PFSK-1 (cell line): ENCODE results near the gene PCDHA11. TPM values are rescaled to one million over a fixed set of nuclear protein-coding genes. Genes with fewer than 3 reads are reported as not detected.

Source experiments
- FOXP2 ChIP-seq: optimal IDR thresholded peaks from 2 replicates; pipeline ENCODE3; 2011; ENCODE audit warnings: borderline replicate concordance, control low read depth, inconsistent platforms; ENCODE audit not compliant: insufficient read depth; ENCODE audit errors: extremely low read length, extremely low read depth
- POLR2AphosphoS5 ChIP-seq: IDR thresholded peaks from 2 replicates; pipeline ENCODE4 v1.6.1; 2012; ENCODE audit warnings: low read depth, mild to moderate bottlenecking, control low read depth, low read length, moderate library complexity
- REST ChIP-seq, 2 experiments: IDR thresholded peaks; 2 replicates each; pipeline versions ENCODE4 v1.6.1 to v1.8.0; 2011 to 2012; ENCODE audit warnings: low read depth in 2 of 2, low read length in 2 of 2, control low read depth in 1 of 2, inconsistent platforms in 1 of 2, mild to moderate bottlenecking in 1 of 2, moderate library complexity in 1 of 2; ENCODE audit not compliant: insufficient read depth in 1 of 2
- SIN3A ChIP-seq: IDR thresholded peaks from 2 replicates; pipeline ENCODE4 v1.6.1; 2012; ENCODE audit warnings: mild to moderate bottlenecking, low read length, moderate library complexity, borderline replicate concordance; ENCODE audit not compliant: insufficient read depth
- TAF1 ChIP-seq: IDR thresholded peaks from 2 replicates; pipeline ENCODE4 v1.6.1; 2012; ENCODE audit warnings: low read length, control low read depth, borderline replicate concordance; ENCODE audit not compliant: insufficient read depth
- polyA plus RNA-seq: library from polyadenylated mRNA; unstranded; fragments of >200 nt; gene quantifications from one replicate; pipeline ENCODE4 v1.2.1, GENCODE V29; 2012; ENCODE audit warnings: low read depth, missing spikeins; ENCODE audit not compliant: insufficient read length

Gene PCDHA11
- not detected for polyA plus RNA-seq

GRCh38 chr5:140868721-140869554 lies at the start of gene PCDHA11:
TSS of gene PCDHA11 (plus strand) at chr5:140868957. CDS start at chr5:140869104, 147 bp downstream.
- TF ChIP-seq REST (IDR thresholded peaks at IDR 0.05; ENCODE audit: insufficient read depth in 1 of 2, low read depth in 2 of 2, low read length in 2 of 2), result no peak
- TF ChIP-seq TAF1, result no peak
- TF ChIP-seq FOXP2, result no peak
- no peak for TF ChIP-seq POLR2AphosphoS5
- no peak for TF ChIP-seq SIN3A

- TF ChIP-seq TAF1 (no peak), POLR2AphosphoS5 (no peak), SIN3A (no peak), REST (IDR thresholded peaks at IDR 0.05; ENCODE audit: insufficient read depth in 1 of 2, low read depth in 2 of 2, low read length in 2 of 2) (no peak), FOXP2 (no peak)
Observed at GRCh38 chr5:140821375-140822280, 47.1 kb upstream of the PCDHA11 start, which contains the start of gene PCDHA5. TSS of gene PCDHA5 (plus strand) at chr5:140821613.

GRCh38 chr5:140822281-140822629 lies 46.5 kb upstream of the PCDHA11 start:
- no peak for TF ChIP-seq POLR2AphosphoS5
- TF ChIP-seq FOXP2, result no peak
- no peak for TF ChIP-seq TAF1
- TF ChIP-seq SIN3A, result no peak

- TF ChIP-seq REST (IDR thresholded peaks at IDR 0.05; ENCODE audit: insufficient read depth in 1 of 2, low read depth in 2 of 2, low read length in 2 of 2) (no peak), TAF1 (no peak), FOXP2 (no peak)
Observed at GRCh38 chr5:140823475-140823874, 45.3 kb upstream of the PCDHA11 start.

DNA sequence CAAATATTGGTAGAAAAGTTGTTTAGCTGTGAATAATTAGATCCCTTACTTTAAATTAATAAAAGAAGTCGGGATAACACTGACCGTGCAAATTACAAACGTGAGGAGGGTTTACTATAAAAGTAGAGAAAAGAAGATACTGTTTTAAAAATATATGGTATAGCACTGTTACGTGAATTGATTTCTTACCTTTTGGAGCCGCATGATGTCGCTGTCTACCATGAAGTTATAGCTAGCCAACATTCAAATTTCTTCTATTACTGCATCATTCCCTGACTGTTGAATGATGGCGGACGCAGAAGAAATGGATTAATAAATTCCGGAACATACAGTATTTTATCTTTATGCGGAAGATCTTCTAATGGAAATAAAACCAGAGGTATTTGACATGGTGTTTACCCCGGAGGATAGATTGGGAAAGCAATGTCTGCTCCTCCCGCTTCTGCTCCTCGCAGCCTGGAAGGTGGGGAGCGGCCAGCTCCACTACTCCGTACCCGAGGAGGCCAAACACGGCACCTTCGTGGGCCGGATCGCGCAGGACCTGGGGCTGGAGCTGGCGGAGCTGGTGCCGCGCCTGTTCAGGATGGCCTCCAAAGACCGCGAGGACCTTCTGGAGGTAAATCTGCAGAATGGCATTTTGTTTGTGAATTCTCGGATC lies 40.9 kb upstream of the PCDHA11 start, which contains the start of gene PCDHA6:
PCDHA6 (plus strand) TSS at position 257 of the 658 bp plus-strand sequence; CDS start at position 389, 132 bp downstream.
- TF ChIP-seq SIN3A (no peak), POLR2AphosphoS5 (no peak), FOXP2 (no peak)
